LNCAP (cell line): ENCODE measurements around the gene SKAP1.

Experiments used
- TF ChIP-seq, protein P1 (sequence below): fragments of 450-650 bp; IDR thresholded peaks from 2 replicates; pipeline ENCODE4 v1.5.1; 2017; ENCODE audit warnings: mild to moderate bottlenecking

SKAP1 gene

DNA sequence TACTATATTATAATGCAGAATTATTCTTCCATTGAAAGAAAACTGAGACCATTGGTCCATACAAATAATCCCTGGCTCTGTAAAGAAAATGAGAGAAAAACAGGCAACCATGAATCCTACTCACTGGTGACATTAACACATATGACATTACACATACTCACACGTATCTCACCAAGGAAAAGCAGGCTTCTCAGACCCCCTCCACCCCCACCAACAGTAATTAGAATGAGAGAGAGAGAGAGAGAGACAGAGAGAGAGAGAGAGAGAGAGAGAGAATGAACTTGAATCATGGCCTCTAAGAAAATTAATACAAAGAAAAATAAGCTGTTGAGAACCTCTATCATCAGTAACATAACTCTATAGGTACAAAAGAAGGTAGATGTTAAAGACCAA lies 190.4 kb downstream of the SKAP1 start:
- TF ChIP-seq, protein P1, sequence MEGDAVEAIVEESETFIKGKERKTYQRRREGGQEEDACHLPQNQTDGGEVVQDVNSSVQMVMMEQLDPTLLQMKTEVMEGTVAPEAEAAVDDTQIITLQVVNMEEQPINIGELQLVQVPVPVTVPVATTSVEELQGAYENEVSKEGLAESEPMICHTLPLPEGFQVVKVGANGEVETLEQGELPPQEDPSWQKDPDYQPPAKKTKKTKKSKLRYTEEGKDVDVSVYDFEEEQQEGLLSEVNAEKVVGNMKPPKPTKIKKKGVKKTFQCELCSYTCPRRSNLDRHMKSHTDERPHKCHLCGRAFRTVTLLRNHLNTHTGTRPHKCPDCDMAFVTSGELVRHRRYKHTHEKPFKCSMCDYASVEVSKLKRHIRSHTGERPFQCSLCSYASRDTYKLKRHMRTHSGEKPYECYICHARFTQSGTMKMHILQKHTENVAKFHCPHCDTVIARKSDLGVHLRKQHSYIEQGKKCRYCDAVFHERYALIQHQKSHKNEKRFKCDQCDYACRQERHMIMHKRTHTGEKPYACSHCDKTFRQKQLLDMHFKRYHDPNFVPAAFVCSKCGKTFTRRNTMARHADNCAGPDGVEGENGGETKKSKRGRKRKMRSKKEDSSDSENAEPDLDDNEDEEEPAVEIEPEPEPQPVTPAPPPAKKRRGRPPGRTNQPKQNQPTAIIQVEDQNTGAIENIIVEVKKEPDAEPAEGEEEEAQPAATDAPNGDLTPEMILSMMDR, result no peak

DNA sequence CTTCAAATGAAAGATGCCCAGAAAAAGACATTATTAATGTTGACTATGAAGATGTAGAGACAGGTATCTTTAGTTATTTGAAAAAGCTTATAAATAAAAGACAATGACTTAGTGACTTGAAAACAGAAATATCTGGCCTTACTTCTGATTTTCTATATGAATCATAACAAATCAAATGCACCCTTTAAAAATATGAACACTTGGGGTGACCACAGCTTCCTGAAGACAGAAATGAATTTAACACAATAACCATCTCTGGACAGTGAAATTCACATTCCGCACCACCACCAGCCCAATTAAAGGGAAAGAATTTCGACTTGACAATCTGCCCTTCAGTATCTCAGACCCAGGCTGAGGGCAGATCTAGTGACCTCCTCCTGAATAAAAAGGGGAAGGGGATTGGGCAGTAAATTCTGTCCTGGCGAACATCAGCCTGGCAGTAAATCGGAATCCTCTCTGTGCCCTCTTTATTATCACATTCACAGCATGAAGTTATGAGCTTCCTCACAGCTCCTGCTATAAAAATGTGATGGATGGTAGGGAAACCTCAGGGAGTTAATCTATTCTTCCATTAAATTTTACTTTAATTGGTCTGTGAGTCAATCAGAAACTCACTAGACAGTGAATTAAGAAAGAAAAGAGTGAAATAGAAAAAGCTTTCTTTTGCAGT lies 190.9 kb downstream of the SKAP1 start:
- TF ChIP-seq, protein P1, result no peak

DNA sequence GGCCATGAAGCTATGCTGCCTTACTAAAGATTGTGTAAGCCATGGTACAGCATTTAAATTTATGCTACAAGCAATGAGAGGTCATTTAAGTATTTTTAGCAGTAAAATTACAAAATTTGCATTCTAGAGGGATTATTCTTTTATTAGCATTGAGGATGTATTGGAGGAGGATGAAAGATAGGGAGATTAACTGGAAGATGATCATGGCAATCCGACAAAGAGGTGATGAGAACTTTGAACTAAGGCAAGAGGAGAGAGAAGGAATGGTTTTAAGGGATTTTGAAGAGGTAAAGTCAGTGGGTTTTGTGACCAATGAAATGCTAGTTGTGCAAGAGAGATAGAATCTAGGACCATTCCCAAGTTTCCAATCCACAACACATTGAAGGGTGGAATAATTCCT lies 192.6 kb downstream of the SKAP1 start:
- TF ChIP-seq, protein P1, result no peak

DNA sequence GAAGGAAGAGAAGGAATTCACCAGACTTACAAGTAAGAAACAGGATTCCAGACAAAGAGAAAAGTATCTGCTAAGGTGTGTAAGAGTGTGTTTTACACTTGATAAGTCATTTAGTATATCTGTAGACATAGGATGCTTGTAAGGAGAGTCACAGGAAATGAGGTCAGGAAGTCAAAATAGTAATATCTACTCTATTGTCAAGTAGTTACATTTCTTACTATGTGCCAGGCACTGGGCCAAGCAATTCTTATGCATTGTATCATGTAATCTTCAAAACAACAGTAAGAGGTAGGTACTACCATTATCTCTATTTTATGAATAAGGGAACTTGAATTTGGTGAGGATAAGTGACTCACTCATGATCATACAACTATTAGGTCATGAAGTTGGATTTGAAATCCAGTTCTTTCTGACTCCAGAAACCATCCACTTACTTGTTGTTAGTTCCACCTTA lies 193.3 kb downstream of the SKAP1 start:
- TF ChIP-seq, protein P1, result no peak

DNA sequence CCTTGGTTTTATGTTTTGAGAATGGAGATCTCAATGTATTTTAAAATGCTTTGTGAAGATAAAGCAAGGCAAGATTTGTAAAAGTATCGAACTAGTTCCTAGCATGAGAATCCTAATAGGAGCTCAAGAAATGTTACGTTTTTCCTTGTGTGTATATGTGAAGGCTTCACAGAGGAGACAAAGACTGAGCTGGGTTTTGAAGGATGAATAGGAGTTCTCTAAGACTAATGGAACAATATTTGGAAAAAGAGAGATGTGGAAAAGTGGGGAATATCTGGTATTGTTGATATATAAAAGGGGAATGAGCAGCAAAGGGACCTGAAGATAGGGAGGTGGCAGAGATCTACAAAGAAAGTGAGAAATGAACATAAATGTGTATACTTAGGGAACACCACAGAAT lies 195.1 kb downstream of the SKAP1 start:
- TF ChIP-seq, protein P1, result no peak

DNA sequence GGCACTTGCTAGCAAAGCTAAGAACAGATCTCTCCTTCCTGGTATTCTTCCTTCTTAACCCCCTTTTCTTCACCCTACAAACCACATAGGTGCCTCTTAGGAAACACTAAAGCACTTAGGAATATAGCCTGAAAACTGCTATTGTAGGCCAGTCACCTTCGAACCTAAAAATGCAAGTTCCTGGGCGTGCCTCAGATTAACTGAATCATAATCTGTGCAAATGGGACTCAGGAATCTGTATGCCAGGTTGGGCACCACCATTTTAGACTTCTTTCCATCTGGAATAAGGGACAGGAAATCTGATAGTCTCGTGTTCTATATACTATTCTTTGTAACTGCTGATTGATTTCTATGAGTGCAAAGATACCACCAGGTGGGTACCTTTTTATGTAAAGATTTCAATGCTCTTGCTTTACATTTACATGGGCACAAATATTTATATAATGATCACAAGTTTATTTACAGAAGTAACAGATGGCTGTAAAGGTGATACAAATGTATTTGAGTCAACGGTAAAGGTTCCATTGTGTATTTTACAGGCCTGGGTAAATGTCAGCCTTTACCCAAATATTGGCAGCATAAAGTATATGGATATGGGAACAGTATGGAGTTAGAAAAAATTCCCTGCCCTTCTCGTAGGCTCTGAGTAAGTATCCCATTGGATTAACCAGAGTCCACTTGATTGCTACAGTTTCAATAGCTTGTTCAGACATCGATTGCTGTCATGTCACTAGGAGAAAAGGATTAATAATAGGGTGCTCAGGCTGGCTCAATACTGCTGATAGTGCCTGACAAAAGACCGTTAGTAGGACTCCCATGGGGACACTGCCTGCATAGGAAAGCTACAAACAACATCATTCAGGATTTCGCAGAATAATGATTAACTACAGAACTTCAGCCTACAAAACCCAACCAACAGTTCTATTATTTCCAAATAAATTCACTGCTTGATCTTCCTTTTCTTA lies 197.7 kb downstream of the SKAP1 start:
- TF ChIP-seq, protein P1, result no peak

DNA sequence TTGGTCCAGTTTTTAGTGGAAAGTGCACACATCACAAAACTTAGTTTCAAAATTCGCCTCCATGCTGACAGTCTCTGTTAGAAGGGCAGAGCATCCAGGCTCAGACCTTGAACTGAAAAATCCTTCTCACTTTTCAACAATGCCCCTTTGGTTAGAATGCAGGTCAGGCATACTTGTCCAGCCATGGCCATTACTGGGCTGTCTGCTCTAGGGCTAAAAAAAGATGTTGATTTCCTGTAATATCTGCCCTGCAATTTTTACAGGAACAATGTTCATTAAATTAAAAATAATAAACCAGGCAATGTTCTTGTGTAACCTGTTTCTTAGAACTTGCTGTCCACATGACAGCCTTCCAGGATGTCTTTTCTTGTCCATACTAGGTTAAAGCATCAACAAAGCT lies 200.1 kb downstream of the SKAP1 start:
- TF ChIP-seq, protein P1, result no peak
